Adipocyte (in vitro differentiated cells): ENCODE measurements around the gene MAGOH.

Experiments used
- DNase-seq: peaks from one replicate; pipeline ENCODE4 v3.0.0-alpha.2; 2015; ENCODE audit warnings: low read depth
- H3K27me3 ChIP-seq: replicated peaks from 2 replicates; pipeline ENCODE4 v1.7.0; 2013; ENCODE audit warnings: mild to moderate bottlenecking, low read length, moderate library complexity; ENCODE audit not compliant: control insufficient read depth, insufficient read depth
- H3K36me3 ChIP-seq: 2 replicates; pipeline ENCODE4 v1.7.0; 2013; ENCODE audit warnings: low read length, mild to moderate bottlenecking, moderate library complexity; ENCODE audit not compliant: control insufficient read depth, insufficient read depth, severe bottlenecking
- H3K4me1 ChIP-seq: 2 replicates; pipeline ENCODE4 v1.7.0; 2013; ENCODE audit warnings: mild to moderate bottlenecking, low read length, moderate library complexity; ENCODE audit not compliant: control insufficient read depth, insufficient read depth
- H3K4me3 ChIP-seq: 2 replicates; pipeline ENCODE4 v1.7.0; 2013; ENCODE audit warnings: mild to moderate bottlenecking, low read length, moderate library complexity
- H3K9ac ChIP-seq: 2 replicates; pipeline ENCODE4 v1.7.0; 2013; ENCODE audit warnings: mild to moderate bottlenecking, low read length, moderate library complexity
- H3K9me3 ChIP-seq: 2 replicates; pipeline ENCODE4 v1.7.0; 2013; ENCODE audit warnings: mild to moderate bottlenecking, low read length, moderate library complexity; ENCODE audit not compliant: control insufficient read depth

The MAGOH gene

DNA sequence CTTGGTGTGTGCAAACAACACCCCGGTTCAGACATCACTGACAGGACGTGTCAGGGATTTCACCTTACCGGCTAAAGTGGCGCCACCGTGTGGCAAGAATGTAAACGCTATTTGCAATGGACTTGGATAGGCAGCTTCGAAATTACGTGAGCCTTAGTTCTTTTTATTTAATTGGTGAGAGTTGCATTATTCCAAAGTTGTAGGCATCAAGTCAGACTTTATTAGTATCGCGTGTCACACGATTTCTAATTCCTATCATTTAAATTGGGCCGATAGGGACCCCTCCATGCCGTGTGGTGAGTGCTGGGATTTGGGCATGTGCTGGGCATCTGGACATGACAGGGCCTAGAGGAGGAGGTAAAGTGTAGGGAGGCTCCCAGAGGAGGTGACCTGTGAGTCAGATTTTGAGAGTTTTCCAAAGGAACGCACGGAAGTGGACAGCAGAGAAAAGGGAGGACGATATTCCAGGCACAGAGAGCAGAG is 56.2 kb downstream of the MAGOH start:
- peak; percentile 87 for DNase-seq
- Histone ChIP-seq H3K4me1 (peaks cover 41% of the 10 kb centered on the region), H3K27me3 (no peaks in the 10 kb centered on the region), H3K9me3 (no peaks in the 10 kb centered on the region), H3K36me3 (no peaks in the 10 kb centered on the region), H3K4me3 (peak overlapping the region; percentile 26), H3K9ac (peak overlapping the region; percentile 81)

DNA sequence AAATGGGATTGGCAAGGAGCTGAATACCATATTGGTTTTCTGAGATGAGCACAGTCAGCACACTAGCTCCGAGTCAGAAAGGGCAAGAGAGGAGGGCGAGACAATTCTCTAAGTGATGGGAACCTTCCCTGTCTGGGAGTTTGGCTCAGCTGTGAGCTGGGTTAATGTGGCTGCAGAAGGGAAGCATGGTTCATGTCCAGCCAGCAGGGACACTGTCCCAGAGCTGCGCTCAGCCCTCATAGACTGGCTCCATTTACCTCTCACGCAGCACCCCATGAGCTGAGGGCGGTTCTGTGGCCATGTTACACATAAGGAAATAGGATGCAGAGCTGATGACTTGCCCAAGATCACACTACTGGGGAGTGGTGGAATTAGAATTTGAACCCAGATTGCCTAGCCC is 57.4 kb downstream of the MAGOH start:
- Histone ChIP-seq H3K4me1 (peaks cover 50% of the 10 kb centered on the region), H3K9ac (no peak overlapping the region), H3K9me3 (no peaks in the 10 kb centered on the region), H3K36me3 (no peaks in the 10 kb centered on the region), H3K27me3 (no peaks in the 10 kb centered on the region), H3K4me3 (no peak overlapping the region)
- DNase-seq: no peak

DNA sequence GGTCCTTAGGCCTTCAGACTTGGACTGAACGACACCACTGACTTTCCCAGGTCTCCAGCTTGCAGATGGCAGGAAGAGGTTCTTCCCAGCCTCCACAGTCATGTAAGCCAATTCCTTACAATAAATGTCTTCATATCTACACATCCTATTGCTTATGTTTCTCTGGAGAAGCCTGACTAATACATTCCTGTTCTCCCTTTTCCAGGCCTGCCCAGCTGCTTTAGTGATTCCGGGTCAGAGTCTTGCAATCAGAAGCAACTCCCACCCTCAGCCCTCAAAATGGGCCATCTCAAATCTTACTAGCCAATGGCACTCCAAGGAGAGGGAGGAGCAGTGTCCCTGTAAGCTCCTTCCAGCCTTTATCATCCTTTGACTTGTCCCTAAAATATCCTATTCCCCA is 58.1 kb downstream of the MAGOH start:
- Histone ChIP-seq H3K36me3 (no peaks in the 10 kb centered on the region), H3K4me1 (peaks cover 51% of the 10 kb centered on the region), H3K9me3 (no peaks in the 10 kb centered on the region), H3K9ac (no peak overlapping the region), H3K27me3 (no peaks in the 10 kb centered on the region), H3K4me3 (no peak overlapping the region)
- DNase-seq: peak; percentile 34
